ENCODE measurements around the gene TMTC2. TPM values are rescaled to one million over a fixed set of nuclear protein-coding genes. Genes with fewer than 3 reads are reported as not detected.

The TMTC2 gene
- total and polyA plus RNA-seq, 2 donors (not counting 1 experiment from before 2014, with no cell fraction given) = 2.4 to 3.2 TPM

DNA sequence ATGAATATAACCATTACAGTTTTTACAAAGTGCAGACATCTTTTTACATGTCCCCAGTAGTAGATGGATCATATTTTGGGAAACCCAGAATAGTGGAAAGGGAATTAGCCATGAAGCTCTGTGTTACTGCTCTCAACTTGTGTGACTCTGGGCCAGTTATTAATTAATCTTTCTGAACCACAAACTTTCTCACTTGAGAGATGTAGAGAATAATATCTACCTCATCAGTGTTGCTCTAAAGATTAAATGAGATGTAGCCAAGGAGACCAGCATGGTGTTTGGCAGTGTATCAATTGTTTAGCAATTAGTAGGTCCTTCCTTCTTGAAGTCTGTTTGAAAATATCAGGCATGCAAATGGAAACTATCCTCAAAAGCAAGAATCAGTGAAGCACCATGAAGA is 169.2 kb downstream of the TMTC2 start:
- ChIA-PET POLR2A (no interaction called here), CTCF (no interaction called here)
- Histone ChIP-seq H3K4me1 (ENCODE audit: control insufficient read depth in 2 of 2, insufficient read depth in 2 of 2, low read length in 2 of 2) (no peaks in the 10 kb centered on the region), H3K9ac (ENCODE audit: low read length) (no peak overlapping the region), H3K27me3 (replicated peaks in 1 of 4; ENCODE audit: control extremely low read depth in 1 of 4, control insufficient read depth in 3 of 4, insufficient read depth in 4 of 4, low read length in 3 of 4) (no peaks in the 10 kb centered on the region), H3K9me3 (ENCODE audit: control extremely low read depth in 1 of 3, control insufficient read depth in 2 of 3, insufficient read depth in 1 of 3, low read length in 2 of 3) (no peaks in the 10 kb centered on the region), H3K36me3 (replicated peaks in 1 of 2; ENCODE audit: control extremely low read depth in 1 of 2, control insufficient read depth in 1 of 2, extremely low read depth in 1 of 2, insufficient read depth in 2 of 2, low read length in 1 of 2) (no peaks in the 10 kb centered on the region), H2AFZ (ENCODE audit: insufficient read depth, low read depth, low read length, poor library complexity, severe bottlenecking) (no peak overlapping the region), H3K4me3 (ENCODE audit: control extremely low read depth in 1 of 5, extremely low read depth in 1 of 5, insufficient read depth in 1 of 5, low read depth in 2 of 5, low read length in 4 of 5) (no peak overlapping the region), H3K4me2 (replicated peaks; ENCODE audit: low read depth, low read length, poor library complexity, severe bottlenecking) (no peak overlapping the region), H4K20me1 (ENCODE audit: control insufficient read depth, insufficient read depth, low read length, poor library complexity, severe bottlenecking) (no peaks in the 10 kb centered on the region), H3K27ac (ENCODE audit: low read length in 2 of 2) (no peak overlapping the region), H3K79me2 (ENCODE audit: control insufficient read depth, insufficient read depth, low read length) (no peaks in the 10 kb centered on the region)
- no peaks in the 10 kb centered on the region for H3K9me3 Mint-ChIP-seq (ENCODE audit: insufficient read depth)
- no peaks in the 10 kb centered on the region for H3K4me1 Mint-ChIP-seq
- H3K27me3 Mint-ChIP-seq = no peaks in the 10 kb centered on the region
- ATAC-seq (ENCODE audit: low read depth) (no peak), DNase-seq (no peak)
- H3K4me3 Mint-ChIP-seq = no peak overlapping the region
- TF ChIP-seq, protein P1, sequence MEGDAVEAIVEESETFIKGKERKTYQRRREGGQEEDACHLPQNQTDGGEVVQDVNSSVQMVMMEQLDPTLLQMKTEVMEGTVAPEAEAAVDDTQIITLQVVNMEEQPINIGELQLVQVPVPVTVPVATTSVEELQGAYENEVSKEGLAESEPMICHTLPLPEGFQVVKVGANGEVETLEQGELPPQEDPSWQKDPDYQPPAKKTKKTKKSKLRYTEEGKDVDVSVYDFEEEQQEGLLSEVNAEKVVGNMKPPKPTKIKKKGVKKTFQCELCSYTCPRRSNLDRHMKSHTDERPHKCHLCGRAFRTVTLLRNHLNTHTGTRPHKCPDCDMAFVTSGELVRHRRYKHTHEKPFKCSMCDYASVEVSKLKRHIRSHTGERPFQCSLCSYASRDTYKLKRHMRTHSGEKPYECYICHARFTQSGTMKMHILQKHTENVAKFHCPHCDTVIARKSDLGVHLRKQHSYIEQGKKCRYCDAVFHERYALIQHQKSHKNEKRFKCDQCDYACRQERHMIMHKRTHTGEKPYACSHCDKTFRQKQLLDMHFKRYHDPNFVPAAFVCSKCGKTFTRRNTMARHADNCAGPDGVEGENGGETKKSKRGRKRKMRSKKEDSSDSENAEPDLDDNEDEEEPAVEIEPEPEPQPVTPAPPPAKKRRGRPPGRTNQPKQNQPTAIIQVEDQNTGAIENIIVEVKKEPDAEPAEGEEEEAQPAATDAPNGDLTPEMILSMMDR (IDR thresholded peaks at IDR 0.05) = no peak
- TF ChIP-seq EZH2 (IDR thresholded peaks at IDR 0.05; ENCODE audit: borderline replicate concordance, insufficient read depth, low read depth, low read length, poor library complexity, severe bottlenecking) = no peak
- intact Hi-C loops (cut with micrococcal nuclease) = no loop called here
- H3K27ac Mint-ChIP-seq = no peak overlapping the region

DNA sequence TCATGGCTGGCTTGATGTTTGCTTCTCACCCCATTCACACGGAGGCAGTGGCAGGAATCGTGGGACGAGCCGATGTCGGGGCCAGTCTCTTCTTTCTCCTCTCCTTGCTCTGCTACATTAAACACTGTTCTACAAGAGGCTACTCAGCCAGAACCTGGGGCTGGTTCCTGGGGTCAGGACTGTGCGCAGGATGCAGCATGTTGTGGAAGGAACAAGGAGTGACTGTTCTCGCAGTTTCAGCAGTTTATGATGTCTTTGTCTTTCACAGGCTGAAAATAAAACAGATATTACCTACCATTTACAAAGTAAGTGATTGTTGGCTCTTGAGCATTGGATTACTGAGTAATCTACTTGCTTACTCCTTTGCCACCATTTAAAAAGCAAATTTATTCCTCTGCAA is 170.6 kb downstream of the TMTC2 start:
- H3K79me2 ChIP-seq (ENCODE audit: control insufficient read depth, insufficient read depth, low read length) = no peaks in the 10 kb centered on the region
- H3K27me3 ChIP-seq (replicated peaks in 1 of 4; ENCODE audit: control extremely low read depth in 1 of 4, control insufficient read depth in 3 of 4, insufficient read depth in 4 of 4, low read length in 3 of 4) = no peaks in the 10 kb centered on the region
- 100% methylated on average over 1 of the region's 7 CpGs for WGBS (ENCODE audit: insufficient coverage)
- Mint-ChIP-seq H3K4me1 (no peaks in the 10 kb centered on the region), H3K27ac (no peak overlapping the region), H3K27me3 (no peaks in the 10 kb centered on the region), H3K4me3 (no peak overlapping the region), H3K9me3 (ENCODE audit: insufficient read depth) (no peaks in the 10 kb centered on the region)
- TF ChIP-seq, protein P1 (IDR thresholded peaks at IDR 0.05) = no peak
- TF ChIP-seq EZH2 (IDR thresholded peaks at IDR 0.05; ENCODE audit: borderline replicate concordance, insufficient read depth, low read depth, low read length, poor library complexity, severe bottlenecking) = no peak
- H3K4me3 ChIP-seq (ENCODE audit: control extremely low read depth in 1 of 5, extremely low read depth in 1 of 5, insufficient read depth in 1 of 5, low read depth in 2 of 5, low read length in 4 of 5) = no peak overlapping the region
- no peak overlapping the region for H3K27ac ChIP-seq (ENCODE audit: low read length in 2 of 2)
- DNase-seq (no peak), ATAC-seq (ENCODE audit: low read depth) (no peak)
- CTCF ChIA-PET = no interaction called here
- POLR2A ChIA-PET = no interaction called here
- H3K36me3 ChIP-seq (replicated peaks in 1 of 2; ENCODE audit: control extremely low read depth in 1 of 2, control insufficient read depth in 1 of 2, extremely low read depth in 1 of 2, insufficient read depth in 2 of 2, low read length in 1 of 2) = no peaks in the 10 kb centered on the region
- no peaks in the 10 kb centered on the region for H3K4me1 ChIP-seq (ENCODE audit: control insufficient read depth in 2 of 2, insufficient read depth in 2 of 2, low read length in 2 of 2)
- intact Hi-C loops (cut with micrococcal nuclease) = no loop called here
- no peaks in the 10 kb centered on the region for H3K9me3 ChIP-seq (ENCODE audit: control extremely low read depth in 1 of 3, control insufficient read depth in 2 of 3, insufficient read depth in 1 of 3, low read length in 2 of 3)
- H3K4me2 ChIP-seq (replicated peaks; ENCODE audit: low read depth, low read length, poor library complexity, severe bottlenecking) = no peak overlapping the region
- no peak overlapping the region for H2AFZ ChIP-seq (ENCODE audit: insufficient read depth, low read depth, low read length, poor library complexity, severe bottlenecking)
- H4K20me1 ChIP-seq (ENCODE audit: control insufficient read depth, insufficient read depth, low read length, poor library complexity, severe bottlenecking) = no peaks in the 10 kb centered on the region
- no peak overlapping the region for H3K9ac ChIP-seq (ENCODE audit: low read length)

Measured in B cell (primary cell).